Hematopoietic multipotent progenitor cell treated with erythropoietin and hydrocortisone succinate and interleukin-3 and kit ligand, for 15 days (in vitro differentiated cells): ENCODE data around the gene SIT1.
"Not testable (repeated sequence)": the region's sequence is repeated elsewhere in the genome, so short reads cannot be mapped to it uniquely, and the experiment has no call there.

Source experiments
- DNase-seq: peaks from one replicate; pipeline ENCODE4 v3.0.0-alpha.2; 2015; ENCODE audit warnings: low spot score

Gene SIT1

DNA sequence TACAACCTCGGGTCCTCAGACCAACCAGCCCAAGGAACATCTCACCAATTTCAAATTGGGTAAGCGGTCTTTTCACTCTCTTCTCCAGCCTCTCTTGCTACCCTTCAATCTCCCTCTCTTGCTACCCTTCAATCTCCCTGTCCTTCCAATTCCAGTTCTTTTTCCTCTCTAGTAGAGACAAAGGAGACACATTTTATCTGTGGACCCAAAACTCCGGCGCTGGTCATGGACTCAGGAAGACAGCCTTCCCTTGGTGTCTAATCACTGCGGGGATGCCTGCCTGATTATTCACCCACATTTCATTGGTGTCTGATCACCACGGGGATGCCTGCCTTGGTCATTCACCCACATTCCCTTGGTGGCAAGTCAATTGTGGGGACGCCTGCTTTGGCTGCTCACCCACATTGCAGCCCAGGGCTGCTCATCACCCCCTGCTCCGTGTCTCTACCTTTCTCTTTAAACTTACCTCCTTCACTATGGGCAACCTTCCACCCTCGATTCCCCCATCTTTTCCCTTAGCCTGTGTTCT lies 13.2 kb downstream of the SIT1 start:
- not testable (repeated sequence) for DNase-seq

- DNase-seq: not testable (repeated sequence)
Observed at GRCh38 chr9:35636877-35637246, 13.9 kb downstream of the SIT1 start.

GRCh38 chr9:35636135-35636876 lies 14.4 kb downstream of the SIT1 start:
- DNase-seq: no peak

DNA sequence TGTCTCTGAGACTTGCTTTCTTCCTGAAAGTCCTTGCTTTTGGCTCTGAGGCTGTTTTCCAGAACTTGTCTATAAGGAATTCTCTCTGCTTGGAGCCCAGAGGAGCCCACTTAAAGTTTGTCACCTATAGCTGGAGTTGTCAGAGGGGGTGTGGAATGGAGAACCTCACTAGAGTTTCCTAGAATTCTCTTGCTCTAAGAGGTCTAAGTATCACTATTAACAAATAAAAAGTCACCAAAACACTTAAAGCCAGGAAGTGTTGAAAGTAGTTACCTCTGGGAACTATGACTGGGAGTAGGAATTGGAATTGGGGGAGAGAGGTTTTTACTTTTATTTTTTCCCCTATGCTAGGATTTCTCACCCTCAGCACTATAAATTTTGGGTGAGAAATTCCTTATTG lies 15.0 kb downstream of the SIT1 start:
- no peak for DNase-seq

DNA sequence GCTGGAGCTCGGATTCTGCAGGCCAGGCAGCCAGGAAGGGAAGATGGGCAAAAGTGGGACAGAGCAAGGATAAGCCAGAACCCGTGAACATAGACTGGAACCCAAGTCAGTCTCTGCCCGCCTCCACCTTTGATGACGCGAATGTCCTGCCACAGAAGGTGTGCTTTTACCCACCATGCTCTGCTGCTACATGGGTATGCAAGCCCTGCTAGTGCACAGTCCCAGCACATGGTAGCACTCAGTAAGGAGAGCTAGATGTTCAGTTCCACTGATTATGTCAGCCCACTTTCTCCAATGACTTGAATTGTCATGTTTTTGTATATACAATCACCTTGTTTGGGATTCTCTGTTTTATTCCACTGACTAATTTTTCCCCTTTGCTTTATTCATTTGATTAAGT lies 21.1 kb downstream of the SIT1 start:
- no peak for DNase-seq

- DNase-seq: no peak
Observed at GRCh38 chr9:35628389-35628991, 22.2 kb downstream of the SIT1 start.

DNA sequence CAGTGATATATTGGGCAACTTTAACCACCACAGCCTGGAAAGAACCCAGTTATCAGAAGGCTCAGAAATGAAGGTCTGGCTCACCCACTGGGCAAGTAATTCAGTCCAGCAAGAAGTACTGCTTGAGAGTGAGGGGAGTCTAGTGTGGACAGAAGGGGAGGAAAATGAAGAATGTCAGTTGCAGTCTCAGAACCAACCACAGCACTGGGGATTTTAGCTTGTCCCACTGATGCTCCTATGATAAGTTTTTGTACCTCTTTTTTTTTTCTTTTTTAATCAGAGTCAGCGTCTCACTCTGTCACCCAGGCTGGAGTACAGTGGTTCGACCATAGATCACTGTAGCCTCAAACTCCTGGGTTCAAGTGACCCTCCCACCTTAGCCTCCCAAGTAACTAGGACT lies 23.2 kb downstream of the SIT1 start:
- DNase-seq: no peak

DNA sequence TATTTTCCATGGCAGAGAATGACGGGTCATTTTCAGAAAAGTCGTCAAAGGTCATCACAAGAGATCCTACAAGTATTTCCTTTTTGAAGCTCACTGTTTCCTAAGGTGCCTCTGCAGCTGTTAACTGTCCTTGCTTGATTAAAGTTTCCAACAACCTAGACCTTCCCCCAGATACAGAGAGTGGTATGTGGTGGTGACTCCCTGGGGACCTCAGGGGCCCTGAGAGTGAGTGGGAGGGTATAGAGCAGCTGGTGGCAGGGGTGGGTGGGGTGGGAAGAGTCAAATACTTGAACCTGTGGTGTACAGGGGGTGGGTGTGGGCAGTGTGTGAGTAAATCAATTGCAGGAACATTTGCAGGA lies 31.0 kb downstream of the SIT1 start:
- DNase-seq: no peak

GRCh38 chr9:35618854-35619799 lies 31.6 kb downstream of the SIT1 start:
- DNase-seq: no peak

- DNase-seq: no peak
Observed at GRCh38 chr9:35618325-35618727, 32.4 kb downstream of the SIT1 start, which contains the start of gene CD72. Gene CD72, minus strand, starts transcription at chr9:35618413. Its CDS starts 110 bp downstream, at chr9:35618303.

- no peak for DNase-seq
Observed at GRCh38 chr9:35617548-35617947, 33.2 kb downstream of the SIT1 start.

DNA sequence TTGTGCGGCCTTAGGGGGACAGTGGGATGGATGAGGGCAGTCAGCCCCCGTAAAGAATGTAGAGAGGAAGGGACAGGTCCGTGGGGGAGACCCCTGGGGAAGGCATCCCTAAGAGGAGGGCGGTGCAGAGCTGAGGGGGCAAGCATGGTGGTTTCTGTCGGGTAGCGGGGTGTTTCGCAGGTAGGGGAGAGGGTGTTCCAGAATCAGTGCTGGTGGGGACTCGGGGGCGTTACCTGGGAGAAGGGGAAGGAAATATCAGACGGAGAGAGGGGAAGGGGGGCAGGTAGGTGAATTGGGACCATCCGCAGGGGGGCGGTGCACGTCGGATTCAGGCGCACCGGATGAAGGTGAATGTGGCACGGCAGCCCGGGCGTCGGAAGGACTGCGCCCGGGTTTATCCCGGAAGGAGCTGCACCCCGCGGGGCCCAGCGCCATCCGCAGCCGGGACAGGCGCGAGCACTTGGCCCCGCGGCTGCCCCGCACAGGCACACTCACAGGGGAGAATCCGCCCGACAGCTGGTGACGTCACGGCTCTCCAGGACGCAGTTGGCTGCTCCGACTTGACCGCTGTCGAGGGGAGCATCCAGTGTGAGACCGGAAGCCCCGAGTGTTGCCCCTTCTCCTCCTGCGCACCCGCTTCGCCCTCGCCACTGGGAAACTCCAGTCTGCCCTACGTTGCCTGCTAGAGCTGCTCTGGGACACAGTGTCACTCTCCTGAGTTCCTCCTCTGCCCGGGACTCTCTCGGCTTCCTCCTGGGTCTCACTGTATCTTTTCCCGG lies 33.9 kb downstream of the SIT1 start:
- DNase-seq: no peak

DNA sequence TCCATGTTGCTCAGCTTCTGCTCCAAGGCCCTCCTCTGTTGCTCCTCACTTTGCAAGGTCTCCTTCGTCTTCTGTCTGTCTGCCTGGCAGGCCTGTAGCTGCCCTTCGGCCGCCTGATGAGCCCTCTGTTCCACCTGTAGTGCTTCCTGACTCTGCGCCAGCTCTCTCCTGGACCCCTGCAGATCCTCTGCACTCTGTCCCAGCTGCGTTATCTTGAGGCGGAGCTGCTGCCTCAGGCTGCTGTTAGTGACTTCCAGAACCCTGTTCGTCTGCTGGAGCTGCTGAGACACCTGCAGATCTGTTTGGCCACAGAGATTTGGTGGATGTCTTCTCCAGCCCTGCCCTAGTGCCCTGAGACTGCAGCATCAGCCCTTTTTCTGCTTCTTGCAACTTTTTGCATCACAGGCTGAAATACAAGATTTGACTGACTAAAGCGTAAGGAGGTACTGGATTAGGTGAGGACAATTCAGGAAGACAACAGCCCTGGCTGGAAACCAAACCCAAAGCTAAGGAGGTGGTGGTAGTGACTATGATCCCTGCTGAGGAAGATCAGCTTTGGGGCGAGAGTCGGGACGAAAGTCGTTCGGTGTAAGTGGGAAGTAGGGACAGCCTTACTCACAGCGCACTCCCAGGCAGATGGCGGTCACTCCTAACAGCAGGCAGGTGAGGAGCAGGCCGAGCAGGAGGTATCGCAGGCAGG lies 34.6 kb downstream of the SIT1 start:
- DNase-seq: no peak

- no peak for DNase-seq
Observed at GRCh38 chr9:35612843-35613242, 37.9 kb downstream of the SIT1 start.

DNA sequence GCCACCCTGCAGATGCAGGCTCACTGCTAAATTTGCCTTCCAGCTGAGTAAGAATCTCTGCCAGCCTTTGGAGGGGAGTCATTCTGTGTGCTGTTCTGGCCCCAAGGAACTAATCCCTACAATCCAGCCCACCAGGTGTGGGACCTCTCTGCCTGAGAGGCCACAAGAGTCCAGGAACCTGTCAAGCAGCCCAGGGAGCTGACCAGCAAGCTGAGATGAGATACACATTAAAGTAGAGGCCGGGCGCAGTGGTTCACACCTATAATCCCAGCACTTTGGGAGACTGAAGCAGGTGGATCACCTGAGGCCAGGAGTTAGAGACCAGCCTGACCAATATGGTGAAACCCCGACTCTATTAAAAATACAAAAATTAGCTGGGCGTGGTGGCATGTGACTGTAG lies 38.7 kb downstream of the SIT1 start:
- DNase-seq: not testable (repeated sequence)

- peak; percentile 41 for DNase-seq
Observed at GRCh38 chr9:35611230-35611797, 39.4 kb downstream of the SIT1 start.

DNA sequence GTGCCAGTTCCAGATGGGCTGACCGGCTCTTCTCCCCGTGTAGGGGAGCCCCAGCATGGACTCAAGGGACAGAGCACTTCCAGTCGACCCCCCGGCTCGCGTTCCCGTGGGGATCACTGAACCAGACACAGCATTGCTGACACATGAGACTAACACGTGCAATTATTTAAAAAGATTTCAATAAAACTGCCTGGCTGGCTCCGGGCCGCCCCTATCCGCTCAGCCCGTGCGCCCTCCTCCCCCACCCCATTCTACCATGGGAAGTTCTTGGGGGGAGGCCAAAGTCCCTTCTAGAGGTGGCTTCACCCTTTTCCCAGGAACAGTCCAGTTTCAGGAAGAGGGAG lies 40.9 kb downstream of the SIT1 start:
- DNase-seq: no peak

DNA sequence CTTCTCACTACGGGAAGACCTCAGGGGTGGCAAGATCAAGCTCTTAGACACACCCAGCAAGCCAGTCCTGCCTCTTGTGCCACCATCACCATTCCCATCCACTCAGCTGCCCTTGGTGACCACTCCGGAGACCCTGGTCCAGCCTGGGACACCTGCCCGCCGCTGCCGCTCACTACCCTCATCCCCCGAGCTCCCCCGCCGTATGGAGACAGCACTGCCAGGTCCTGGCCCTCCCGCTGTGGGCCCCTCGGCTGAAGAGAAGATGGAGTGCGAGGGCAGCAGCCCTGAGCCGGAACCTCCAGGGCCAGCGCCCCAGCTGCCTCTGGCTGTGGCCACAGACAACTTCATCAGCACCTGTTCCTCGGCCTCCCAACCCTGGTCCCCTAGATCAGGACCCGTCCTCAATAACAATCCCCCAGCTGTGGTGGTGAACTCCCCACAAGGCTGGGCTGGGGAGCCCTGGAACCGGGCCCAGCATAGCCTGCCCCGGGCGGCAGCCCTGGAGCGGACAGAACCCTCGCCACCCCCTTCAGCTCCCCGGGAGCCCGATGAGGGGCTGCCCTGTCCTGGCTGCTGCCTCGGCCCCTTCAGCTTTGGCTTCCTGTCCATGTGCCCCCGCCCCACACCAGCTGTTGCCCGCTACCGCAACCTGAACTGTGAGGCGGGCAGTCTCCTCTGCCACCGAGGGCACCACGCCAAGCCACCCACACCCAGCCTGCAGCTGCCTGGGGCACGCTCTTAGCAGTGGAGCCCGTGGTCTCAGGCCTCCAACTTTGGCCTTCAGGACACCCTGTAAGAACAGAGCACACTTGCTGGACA lies 41.5 kb downstream of the SIT1 start:
- DNase-seq: no peak

GRCh38 chr9:35608221-35608620 lies 42.5 kb downstream of the SIT1 start:
- no peak for DNase-seq

DNA sequence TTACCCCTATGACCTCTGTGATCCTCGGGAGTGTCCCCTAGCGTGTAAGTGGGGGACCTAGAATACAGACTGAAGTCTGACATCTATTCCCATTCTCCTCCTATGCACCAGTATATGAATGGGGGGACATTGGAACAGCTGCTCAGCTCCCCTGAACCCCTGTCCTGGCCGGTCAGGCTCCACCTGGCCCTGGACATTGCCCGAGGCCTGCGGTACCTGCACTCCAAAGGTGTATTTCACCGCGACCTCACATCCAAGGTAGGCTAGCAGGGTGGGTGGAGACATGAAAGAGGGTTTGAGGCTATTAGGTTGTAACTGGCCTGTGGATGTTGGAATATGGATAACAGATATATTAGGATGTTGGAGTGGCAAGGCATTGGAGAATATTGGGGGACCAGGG lies 44.0 kb downstream of the SIT1 start:
- no peak for DNase-seq
